Progenitor cell of endocrine pancreas (in vitro differentiated cells): ENCODE measurements around the gene PRUNE1. TPM values are rescaled to one million over a fixed set of nuclear protein-coding genes. Genes with fewer than 3 reads are reported as not detected.

Experiments
- DNase-seq: peaks from one replicate; pipeline ENCODE4 v3.0.0; 2021; ENCODE audit warnings: low spot score; ENCODE audit not compliant: unreplicated experiment
- H3K27ac Mint-ChIP-seq: 2 replicates; pipeline ENCODE4 v1.8.0; 2021; ENCODE audit warnings: mild to moderate bottlenecking, moderate library complexity, mixed read lengths
- H3K27me3 Mint-ChIP-seq: 2 replicates; pipeline ENCODE4 v1.8.0; 2021; ENCODE audit warnings: mixed read lengths
- H3K36me3 Mint-ChIP-seq: 2 replicates; pipeline ENCODE4 v1.8.0; 2022; ENCODE audit warnings: mixed read lengths; ENCODE audit not compliant: insufficient read depth
- H3K4me1 Mint-ChIP-seq: 2 replicates; pipeline ENCODE4 v1.8.0; 2021; ENCODE audit warnings: low read depth, mixed read lengths
- H3K4me3 Mint-ChIP-seq: 2 replicates; pipeline ENCODE4 v1.8.0; 2021; ENCODE audit warnings: low read depth, mild to moderate bottlenecking, moderate library complexity, mixed read lengths
- H3K9me3 Mint-ChIP-seq: 2 replicates; pipeline ENCODE4 v1.8.0; 2021; ENCODE audit warnings: low read depth, mixed read lengths
- CTCF ChIP-seq: fragments of 200-600 bp; sonication (generic); IDR thresholded peaks from one replicate; pipeline ENCODE4 v1.5.0; 2021; ENCODE audit warnings: antibody characterized with exemption, mild to moderate bottlenecking; ENCODE audit not compliant: unreplicated experiment
- total RNA-seq: library from RNA; stranded (reverse); gene quantifications from 2 replicates; pipeline ENCODE4 v1.2.1, GENCODE V29; 2021

The PRUNE1 gene
- total RNA-seq, 1 donor from 2014 or later: 24.4 TPM

- no peak for DNase-seq
- Mint-ChIP-seq H3K27ac (peak overlapping the region; percentile 25), H3K27me3 (no peaks in the 10 kb centered on the region), H3K4me3 (no peak overlapping the region), H3K4me1 (no peaks in the 10 kb centered on the region), H3K36me3 (peaks cover 13% of the 10 kb centered on the region), H3K9me3 (no peaks in the 10 kb centered on the region)
- TF ChIP-seq CTCF: no peak
These were observed 10.9 kb upstream of the PRUNE1 start for GRCh38 chr1:150997126-150997872.

GRCh38 chr1:150997949-150998348, 10.3 kb upstream of the PRUNE1 start:
- Mint-ChIP-seq H3K36me3 (peaks cover 15% of the 10 kb centered on the region), H3K27me3 (no peaks in the 10 kb centered on the region), H3K9me3 (no peaks in the 10 kb centered on the region), H3K4me1 (peaks cover 5% of the 10 kb centered on the region), H3K4me3 (no peak overlapping the region), H3K27ac (no peak overlapping the region)
- no peak for TF ChIP-seq CTCF
- no peak for DNase-seq

- peaks cover 9% of the 10 kb centered on the region for H3K4me1 Mint-ChIP-seq
- no peak overlapping the region for H3K4me3 Mint-ChIP-seq
- H3K27ac Mint-ChIP-seq: no peak overlapping the region
- no peak for TF ChIP-seq CTCF
- H3K27me3 Mint-ChIP-seq: no peaks in the 10 kb centered on the region
- H3K36me3 Mint-ChIP-seq: peaks cover 15% of the 10 kb centered on the region
- no peak for DNase-seq
- H3K9me3 Mint-ChIP-seq: no peaks in the 10 kb centered on the region
These were observed 9.1 kb upstream of the PRUNE1 start for GRCh38 chr1:150999051-150999674.

- H3K4me3 Mint-ChIP-seq: no peak overlapping the region
- no peaks in the 10 kb centered on the region for H3K9me3 Mint-ChIP-seq
- DNase-seq: no peak
- peaks cover 15% of the 10 kb centered on the region for H3K36me3 Mint-ChIP-seq
- H3K4me1 Mint-ChIP-seq: peaks cover 15% of the 10 kb centered on the region
- TF ChIP-seq CTCF: no peak
- no peaks in the 10 kb centered on the region for H3K27me3 Mint-ChIP-seq
- no peak overlapping the region for H3K27ac Mint-ChIP-seq
These were observed 8.3 kb upstream of the PRUNE1 start for GRCh38 chr1:150999926-151000325.

GRCh38 chr1:151000408-151000807, 7.8 kb upstream of the PRUNE1 start:
- Mint-ChIP-seq H3K27me3 (no peaks in the 10 kb centered on the region), H3K36me3 (peaks cover 15% of the 10 kb centered on the region), H3K4me1 (peaks cover 17% of the 10 kb centered on the region), H3K4me3 (no peak overlapping the region), H3K9me3 (no peaks in the 10 kb centered on the region), H3K27ac (no peak overlapping the region)
- TF ChIP-seq CTCF: no peak
- no peak for DNase-seq
